K562 (cell line): Measurements from ENCODE around the gene ZNF143. TPM values are rescaled to one million over a fixed set of nuclear protein-coding genes. Genes with fewer than 3 reads are reported as not detected.

Experiments used
- ATF7 ChIP-seq: fragments of 450-650 bp; IDR thresholded peaks from 2 replicates; pipeline ENCODE4 v1.7.1; 2014; ENCODE audit warnings: mild to moderate bottlenecking, moderate library complexity
- EP300 ChIP-seq: IDR thresholded peaks from 2 replicates; pipeline ENCODE4 v1.6.1; 2012; ENCODE audit warnings: low read length, improper control_type of control experiment
- JUND ChIP-seq, 2 experiments: IDR thresholded peaks; 2 replicates in 1 of 2; 3 replicates in 1 of 2; pipeline ENCODE4 v1.6.1; 2011; ENCODE audit warnings: borderline replicate concordance in 2 of 2, low read depth in 2 of 2, low read length in 2 of 2, improper control_type of control experiment in 1 of 2, missing biosample characterization in 1 of 2, missing genetic modification characterization in 1 of 2, missing genetic modification reagents in 1 of 2
- KDM5B ChIP-seq: fragments of 200-600 bp; sonication (generic); IDR thresholded peaks from 2 replicates; pipeline ENCODE4 v1.6.1; 2012; ENCODE audit warnings: low read depth, mild to moderate bottlenecking, moderate library complexity, low read length, control low read depth, inconsistent platforms; ENCODE audit not compliant: insufficient replicate concordance
- NR4A1 ChIP-seq, 2 experiments: fragments of 250-450 bp in 1 of 2; fragments of 450-650 bp in 1 of 2; sonication (Bioruptor Pico) in 1 of 2; IDR thresholded peaks; 2 replicates each; pipeline versions ENCODE4 v1.4.0 to v1.6.1; 2016 to 2020; ENCODE audit warnings: mild to moderate bottlenecking in 2 of 2, missing compliant biosample characterization in 1 of 2, missing genetic modification characterization in 1 of 2, moderate library complexity in 1 of 2
- PCBP1 ChIP-seq: fragments of 200-400 bp; formaldehyde crosslinking; IDR thresholded peaks from 2 replicates; pipeline ENCODE4 v1.6.1; 2018; ENCODE audit warnings: mild to moderate bottlenecking, low read depth, low read length; ENCODE audit not compliant: poor library complexity, severe bottlenecking
- PML ChIP-seq: IDR thresholded peaks from 2 replicates; pipeline ENCODE4 v1.6.1; 2012; ENCODE audit warnings: low read length, inconsistent platforms
- RBM22 ChIP-seq: fragments of 200-400 bp; formaldehyde crosslinking; IDR thresholded peaks from 2 replicates; pipeline ENCODE4 v1.6.1; 2018; ENCODE audit warnings: low read length, low read depth; ENCODE audit not compliant: poor library complexity, severe bottlenecking
- RFX5 ChIP-seq: IDR thresholded peaks from 2 replicates; pipeline ENCODE4 v1.6.1; 2011; ENCODE audit warnings: low read depth, mild to moderate bottlenecking, improper control_type of control experiment, low read length
- STAT5B ChIP-seq: fragments of 250-450 bp; sonication (Bioruptor Pico); IDR thresholded peaks from 2 replicates; pipeline ENCODE4 v1.8.0; 2021; ENCODE audit warnings: mild to moderate bottlenecking, inconsistent platforms
- UBTF ChIP-seq, 2 experiments: IDR thresholded peaks; 2 replicates each; pipeline ENCODE4 v1.6.1; 2012; ENCODE audit warnings: improper control_type of control experiment in 2 of 2, low read depth in 2 of 2, low read length in 2 of 2, borderline replicate concordance in 1 of 2
- ZBTB8A ChIP-seq: fragments of 450-650 bp; IDR thresholded peaks from 2 replicates; pipeline ENCODE4 v1.6.1; 2018; ENCODE audit warnings: mild to moderate bottlenecking, moderate library complexity; ENCODE audit not compliant: partially characterized antibody
- ZMIZ1 ChIP-seq, 2 experiments: fragments of 150-350 bp in 1 of 2; IDR thresholded peaks; 2 replicates each; pipeline ENCODE4 v1.6.1; 2012 to 2016; ENCODE audit warnings: low read depth in 2 of 2, low read length in 2 of 2, mild to moderate bottlenecking in 1 of 2, moderate library complexity in 1 of 2
- ZNF584 ChIP-seq: fragments of 200-800 bp; sonication (Bioruptor generic); IDR thresholded peaks from 2 replicates; pipeline ENCODE4 v1.6.1; 2016; ENCODE audit warnings: low read depth, mild to moderate bottlenecking, missing genetic modification characterization, missing compliant biosample characterization
- ZNF609 ChIP-seq: sonication (generic); formaldehyde crosslinking; IDR thresholded peaks from 2 replicates; pipeline ENCODE4 v1.8.1; 2023; ENCODE audit warnings: missing genetic modification reagents, mild to moderate bottlenecking, borderline replicate concordance
- polyA plus RNA-seq, 8 experiments: library from polyadenylated mRNA; depleted of rRNA in 4 of 8; stranded (reverse) in 5 of 8; unstranded in 3 of 8; fragments of >200 nt; fragmentation: Nextera tagmentation in 2 of 8; fragmentation: Illumina TruSeq in 1 of 8; extraction: Ambion mirVana in 2 of 8; extraction: Trizol in 1 of 8; gene quantifications; 2 replicates each; pipeline versions ENCODE4 v1.2.1 to v1.2.3, GENCODE V29; 2011 to 2014; ENCODE audit warnings: inconsistent platforms in 1 of 8, missing spikeins in 1 of 8
- total RNA-seq, 7 experiments: library from RNA; depleted of rRNA in 6 of 7; stranded (reverse); fragments of >200 nt in 6 of 7; fragmentation: Illumina TruSeq in 2 of 7; extraction: Trizol in 2 of 7; gene quantifications; 2 replicates each; pipeline versions ENCODE4 v1.2.1 to v1.2.3, GENCODE V29; 2011 to 2021; ENCODE audit warnings: low replicate concordance in 1 of 7

Gene ZNF143
- total and polyA plus RNA-seq, 9 of the 15 experiments (the other 6 are each of a cell fraction or from before 2014, with no cell fraction given) = 18.4 to 58.5 (median 27.1) TPM

GRCh38 chr11:9535189-9535781, 74.5 kb downstream of the ZNF143 start (continued):
- TF ChIP-seq ZMIZ1 (IDR thresholded peaks at IDR 0.05; ENCODE audit: low read depth in 2 of 2, low read length in 2 of 2) = no peak
- no peak for TF ChIP-seq PCBP1
- no peak for TF ChIP-seq PML
- no peak for TF ChIP-seq KDM5B
- TF ChIP-seq RBM22 = no peak
- TF ChIP-seq EP300 = peak; percentile 32; the same call in 1 of the 2 replicates
- TF ChIP-seq ZNF584 = no peak
- no peak for TF ChIP-seq UBTF (IDR thresholded peaks at IDR 0.05; ENCODE audit: borderline replicate concordance in 1 of 2, low read depth in 2 of 2, low read length in 2 of 2)
- no peak for TF ChIP-seq STAT5B
- TF ChIP-seq NR4A1 (CRISPR knock-in tag; IDR thresholded peaks at IDR 0.05) = no peak
- 0 out of 2 replicates have a peak, but pooled peaks have one; percentile 18 for TF ChIP-seq NR4A1 (tag; IDR thresholded peaks at IDR 0.05)
- peak; percentile 71; the same call in 1 of the 2 replicates for TF ChIP-seq JUND (IDR thresholded peaks at IDR 0.05; ENCODE audit: borderline replicate concordance, low read depth, low read length)
- TF ChIP-seq JUND (tag; IDR thresholded peaks at IDR 0.05; ENCODE audit: borderline replicate concordance, low read depth, low read length) = peak; percentile 71; the same call in 2 of the 3 replicates
- TF ChIP-seq ZBTB8A = no peak
- no peak for TF ChIP-seq RFX5
- TF ChIP-seq ZNF609 (CRISPR knock-in tag) = no peak
- TF ChIP-seq ATF7 = 0 out of 2 replicates have a peak, but pooled peaks have one; percentile 29
